Central memory CD8-positive, alpha-beta T cell (primary cell): ENCODE results near the gene NCEH1.
"Not testable (repeated sequence)": the region's sequence is repeated elsewhere in the genome, so short reads cannot be mapped to it uniquely, and the experiment has no call there.

Experiments used
- ATAC-seq: fragments of 150-1000 bp; cut with Tn5 transposase; replicated peaks from 2 replicates; pipeline ENCODE4 v1.10.0; 2022; ENCODE audit warnings: mild to moderate bottlenecking, moderate FRiP score, moderate number of reproducible peaks; ENCODE audit not compliant: poor library complexity, severe bottlenecking; ENCODE audit errors: extremely low read depth
- DNase-seq, 2 donors: peaks; one replicate each; pipeline ENCODE4 v3.0.0; 2021; ENCODE audit warnings: low spot score in 2 of 2
- H3K27ac Mint-ChIP-seq: one replicate; pipeline ENCODE4 v1.8.0; 2022; ENCODE audit warnings: low read depth, mild to moderate bottlenecking, moderate library complexity, mixed read lengths
- H3K27me3 Mint-ChIP-seq: one replicate; pipeline ENCODE4 v1.8.0; 2022; ENCODE audit warnings: mixed read lengths
- H3K36me3 Mint-ChIP-seq: one replicate; pipeline ENCODE4 v1.8.0; 2022; ENCODE audit warnings: mild to moderate bottlenecking, moderate library complexity, mixed read lengths; ENCODE audit not compliant: insufficient read depth
- H3K4me1 Mint-ChIP-seq: one replicate; pipeline ENCODE4 v1.8.0; 2022; ENCODE audit warnings: mixed read lengths
- H3K4me3 Mint-ChIP-seq: one replicate; pipeline ENCODE4 v1.8.0; 2022; ENCODE audit warnings: mild to moderate bottlenecking, moderate library complexity, mixed read lengths
- H3K9me3 Mint-ChIP-seq: one replicate; pipeline ENCODE4 v1.8.0; 2022; ENCODE audit warnings: mixed read lengths

The NCEH1 gene, protein sequence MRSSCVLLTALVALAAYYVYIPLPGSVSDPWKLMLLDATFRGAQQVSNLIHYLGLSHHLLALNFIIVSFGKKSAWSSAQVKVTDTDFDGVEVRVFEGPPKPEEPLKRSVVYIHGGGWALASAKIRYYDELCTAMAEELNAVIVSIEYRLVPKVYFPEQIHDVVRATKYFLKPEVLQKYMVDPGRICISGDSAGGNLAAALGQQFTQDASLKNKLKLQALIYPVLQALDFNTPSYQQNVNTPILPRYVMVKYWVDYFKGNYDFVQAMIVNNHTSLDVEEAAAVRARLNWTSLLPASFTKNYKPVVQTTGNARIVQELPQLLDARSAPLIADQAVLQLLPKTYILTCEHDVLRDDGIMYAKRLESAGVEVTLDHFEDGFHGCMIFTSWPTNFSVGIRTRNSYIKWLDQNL

DNA sequence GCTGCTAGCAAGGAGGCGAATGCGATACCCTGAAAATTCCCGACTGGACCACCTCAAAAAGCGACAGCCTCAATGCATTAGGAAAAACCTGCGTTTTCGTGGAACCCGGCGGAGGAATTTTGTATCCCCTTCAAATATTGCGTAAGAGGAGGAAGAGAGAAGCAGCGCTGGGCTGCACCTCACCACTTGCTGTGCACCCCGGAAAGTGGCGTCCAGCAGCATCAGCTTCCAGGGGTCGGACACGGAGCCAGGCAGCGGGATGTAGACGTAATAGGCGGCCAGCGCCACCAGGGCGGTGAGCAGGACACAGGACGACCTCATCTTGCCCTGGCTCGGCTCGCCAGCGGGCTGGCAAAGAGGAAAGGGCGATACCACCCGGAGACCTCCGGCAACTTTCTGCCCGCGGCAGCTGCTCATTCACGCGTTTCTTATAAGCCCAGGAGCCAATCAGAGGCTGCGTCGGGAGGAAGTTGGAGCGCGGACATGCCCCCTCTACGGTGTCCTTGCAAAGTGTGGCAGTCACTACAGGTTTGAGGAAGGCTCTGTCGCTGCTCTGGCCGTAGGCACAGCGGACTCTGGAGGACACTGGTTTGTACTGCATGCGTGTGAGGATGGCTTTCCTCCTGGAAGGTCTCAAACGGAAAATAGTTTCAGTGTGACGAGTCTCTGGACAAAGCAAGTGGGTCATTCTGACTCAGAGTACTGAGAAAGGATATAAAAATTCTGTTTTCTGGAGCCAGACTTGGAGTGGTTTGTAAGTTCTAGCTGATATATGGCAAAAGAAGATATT lies at the start of gene NCEH1:
Gene NCEH1, minus strand, starts transcription at position 404 of the 790 bp plus-strand sequence. Its CDS starts 83 bp downstream, at position 321.
- H3K4me3 Mint-ChIP-seq: peak within 1 kb of the TSS; percentile 97
- ATAC-seq: peak; percentile 95
- H3K9me3 Mint-ChIP-seq: no peaks in the 10 kb centered on the region
- peak; percentile 29 to 44 for DNase-seq
- H3K27ac Mint-ChIP-seq: peak within 1 kb of the TSS; percentile 89
- H3K27me3 Mint-ChIP-seq: no peaks in the 10 kb centered on the region
- H3K36me3 Mint-ChIP-seq: peaks cover 7% of the 10 kb centered on the region
- H3K4me1 Mint-ChIP-seq: peaks cover 33% of the 10 kb centered on the region

DNA sequence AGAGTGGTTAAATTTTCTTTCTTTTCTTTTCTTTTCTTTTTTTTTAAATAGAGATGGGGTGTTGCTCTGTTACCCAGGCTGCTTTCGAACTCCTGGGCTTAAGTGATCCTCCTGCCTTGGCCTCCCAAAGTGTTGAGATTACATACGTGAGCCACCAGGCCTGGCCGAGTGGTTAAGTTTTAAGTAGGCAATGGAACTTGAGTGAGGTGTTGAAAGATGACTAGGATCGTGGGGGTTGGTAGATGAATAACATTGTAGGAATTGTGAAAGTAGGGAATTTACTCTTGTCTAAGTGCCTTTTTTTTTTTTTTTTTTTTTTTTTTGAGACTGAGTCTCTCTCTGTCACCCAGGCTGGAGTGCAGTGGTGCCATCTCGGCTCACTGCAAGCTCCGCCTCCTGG lies 49.5 kb upstream of the NCEH1 start:
- H3K4me1 Mint-ChIP-seq, H3K27ac Mint-ChIP-seq, DNase-seq, H3K4me3 Mint-ChIP-seq, ATAC-seq, H3K27me3 Mint-ChIP-seq, H3K9me3 Mint-ChIP-seq: not testable (repeated sequence)
- H3K36me3 Mint-ChIP-seq: peaks cover 11% of the 10 kb centered on the region

DNA sequence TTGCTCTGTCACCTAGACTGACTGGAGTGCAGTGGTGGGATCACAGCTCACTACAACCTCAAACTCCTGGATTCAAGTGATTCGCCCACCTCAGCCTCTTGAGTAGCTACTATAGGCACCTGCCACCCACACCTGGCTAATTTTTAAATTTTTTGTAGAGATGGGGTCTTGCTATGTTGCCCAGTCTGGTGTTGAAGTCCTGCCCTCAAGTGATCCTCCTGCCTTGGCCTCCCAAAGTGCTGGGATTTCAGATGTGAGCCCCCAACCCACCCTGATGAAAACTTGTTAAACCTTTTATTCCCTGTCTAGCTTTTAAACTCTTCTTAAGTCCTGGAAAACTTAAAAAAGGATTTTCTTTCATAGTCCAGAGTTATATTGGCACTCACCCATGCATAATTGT lies 42.3 kb upstream of the NCEH1 start:
- DNase-seq (no peak), ATAC-seq (no peak)
- peaks cover 9% of the 10 kb centered on the region for H3K36me3 Mint-ChIP-seq
- peaks cover 25% of the 10 kb centered on the region for H3K4me1 Mint-ChIP-seq
- H3K4me3 Mint-ChIP-seq: no peak overlapping the region
- H3K27ac Mint-ChIP-seq: no peak overlapping the region
- H3K9me3 Mint-ChIP-seq: no peaks in the 10 kb centered on the region
- no peaks in the 10 kb centered on the region for H3K27me3 Mint-ChIP-seq

DNA sequence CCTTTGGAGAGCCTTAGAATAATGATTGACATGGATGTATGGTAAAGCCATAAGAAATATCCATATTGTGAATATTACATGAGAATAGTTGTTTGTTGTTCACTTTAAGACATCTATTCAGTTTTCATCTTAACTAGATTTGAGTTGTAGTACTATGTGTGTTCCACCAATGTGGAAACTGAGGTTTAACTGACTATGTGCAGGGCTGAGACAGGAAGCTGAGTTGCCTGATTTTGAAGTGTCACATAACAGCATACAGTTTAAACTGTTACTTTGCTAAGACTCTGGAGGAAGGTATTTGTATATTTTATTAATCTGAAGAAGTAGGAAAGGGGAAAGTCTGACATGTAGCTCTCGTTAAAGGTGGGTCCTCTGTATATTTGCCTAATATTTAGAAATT lies 41.8 kb upstream of the NCEH1 start:
- Mint-ChIP-seq H3K4me1 (peaks cover 25% of the 10 kb centered on the region), H3K4me3 (peak overlapping the region; percentile 86), H3K27me3 (no peaks in the 10 kb centered on the region), H3K27ac (no peak overlapping the region), H3K36me3 (peaks cover 9% of the 10 kb centered on the region), H3K9me3 (no peaks in the 10 kb centered on the region)
- ATAC-seq: no peak
- DNase-seq: no peak

DNA sequence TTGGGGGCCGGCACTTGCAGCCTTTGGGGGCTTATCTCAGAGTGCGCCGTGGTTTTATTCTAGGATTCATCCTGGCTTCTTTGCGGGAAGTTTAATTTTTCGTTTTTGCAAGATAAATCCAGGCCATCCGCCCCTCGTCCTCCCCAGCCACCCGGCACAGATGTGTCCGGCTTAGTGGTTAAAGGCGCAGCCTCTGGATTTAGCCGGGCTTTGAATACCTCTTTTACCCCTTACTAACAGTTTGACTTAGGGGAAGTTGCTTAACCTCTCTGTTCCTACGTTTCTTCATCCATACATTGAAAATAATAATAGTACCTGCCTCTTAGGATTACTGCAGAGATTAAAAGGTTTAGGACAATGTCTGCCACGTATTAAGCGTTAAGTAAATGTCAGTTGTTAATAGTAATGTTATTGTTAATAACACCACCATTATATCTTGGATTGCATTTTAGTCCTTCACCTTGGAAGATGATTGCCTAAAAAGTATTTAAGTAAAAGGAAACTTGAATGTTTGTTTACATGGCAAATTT lies 40.4 kb upstream of the NCEH1 start:
- no peak for DNase-seq
- no peak for ATAC-seq
- peaks cover 9% of the 10 kb centered on the region for H3K36me3 Mint-ChIP-seq
- no peaks in the 10 kb centered on the region for H3K9me3 Mint-ChIP-seq
- H3K27me3 Mint-ChIP-seq: no peaks in the 10 kb centered on the region
- no peak overlapping the region for H3K27ac Mint-ChIP-seq
- H3K4me3 Mint-ChIP-seq: peak overlapping the region; percentile 86
- peaks cover 25% of the 10 kb centered on the region for H3K4me1 Mint-ChIP-seq

DNA sequence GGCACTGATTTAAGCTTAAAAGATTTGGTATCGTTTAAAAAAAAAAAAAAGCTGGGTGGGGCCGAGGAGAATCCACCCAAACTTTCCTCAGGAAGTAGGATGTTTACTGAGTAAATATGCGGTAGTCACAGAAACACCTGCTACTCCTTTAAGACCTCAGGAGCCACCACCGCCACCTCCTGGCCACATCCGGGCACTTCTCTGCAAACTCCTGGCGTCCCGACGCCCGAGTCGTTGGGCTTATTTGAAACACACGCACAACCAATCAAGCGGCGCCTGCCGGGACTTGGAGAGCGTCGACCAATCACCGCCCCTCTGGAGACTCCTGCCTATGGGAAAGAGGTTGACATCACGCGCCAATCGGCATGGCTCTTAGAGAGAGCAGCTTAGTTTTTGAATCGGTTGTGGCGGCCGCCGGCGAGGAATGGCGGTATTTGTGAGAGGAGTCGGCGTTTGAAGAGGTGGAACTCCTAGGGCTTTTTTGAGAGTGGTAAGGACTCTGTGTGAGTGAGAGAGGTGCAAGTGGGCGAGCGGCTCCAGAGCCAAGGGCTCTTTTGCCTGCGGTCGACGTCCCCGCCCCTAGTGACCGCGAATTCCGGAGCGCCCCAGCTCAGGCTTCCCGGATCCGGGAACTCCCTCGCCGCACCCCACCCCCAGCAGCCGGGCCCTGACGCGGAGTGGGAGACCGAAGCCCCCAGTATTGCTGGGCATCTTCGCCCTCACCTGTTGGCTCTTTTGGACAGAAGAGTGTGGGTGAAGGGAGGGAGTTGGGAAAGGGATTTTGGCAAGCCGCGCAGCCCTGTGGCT lies 39.7 kb upstream of the NCEH1 start, which contains the start of gene ECT2:
Gene ECT2, plus strand, starts transcription at position 359 of the 807 bp plus-strand sequence. CDS start 3,805 bp downstream, outside the sequence.
- H3K4me3 Mint-ChIP-seq: peak within 1 kb of the TSS; percentile 86
- DNase-seq (peak; percentile 95), ATAC-seq (peak; percentile 99)
- no peaks in the 10 kb centered on the region for H3K27me3 Mint-ChIP-seq
- H3K9me3 Mint-ChIP-seq: no peaks in the 10 kb centered on the region
- peaks cover 25% of the 10 kb centered on the region for H3K4me1 Mint-ChIP-seq
- H3K27ac Mint-ChIP-seq: peak within 1 kb of the TSS; percentile 84
- H3K36me3 Mint-ChIP-seq: peaks cover 9% of the 10 kb centered on the region

DNA sequence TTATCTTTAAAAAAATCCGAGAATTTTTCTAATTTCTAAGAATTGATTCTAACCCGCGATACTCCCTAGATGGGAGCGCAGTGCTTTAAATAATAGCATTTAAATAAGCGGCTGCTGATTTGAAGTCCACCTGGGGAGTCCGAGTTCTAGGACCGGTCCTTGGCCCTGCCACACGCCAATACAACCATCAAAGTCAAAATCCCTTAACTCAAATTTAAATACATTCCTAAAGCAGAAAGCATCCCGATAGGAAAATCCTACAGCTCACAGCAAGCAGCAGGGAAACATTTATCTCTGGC lies 39.2 kb upstream of the NCEH1 start:
- ATAC-seq (no peak), DNase-seq (no peak)
- H3K9me3 Mint-ChIP-seq: no peaks in the 10 kb centered on the region
- peaks cover 9% of the 10 kb centered on the region for H3K36me3 Mint-ChIP-seq
- H3K27me3 Mint-ChIP-seq: no peaks in the 10 kb centered on the region
- H3K4me1 Mint-ChIP-seq: peaks cover 25% of the 10 kb centered on the region
- H3K27ac Mint-ChIP-seq: peak overlapping the region; percentile 84
- peak overlapping the region; percentile 86 for H3K4me3 Mint-ChIP-seq

DNA sequence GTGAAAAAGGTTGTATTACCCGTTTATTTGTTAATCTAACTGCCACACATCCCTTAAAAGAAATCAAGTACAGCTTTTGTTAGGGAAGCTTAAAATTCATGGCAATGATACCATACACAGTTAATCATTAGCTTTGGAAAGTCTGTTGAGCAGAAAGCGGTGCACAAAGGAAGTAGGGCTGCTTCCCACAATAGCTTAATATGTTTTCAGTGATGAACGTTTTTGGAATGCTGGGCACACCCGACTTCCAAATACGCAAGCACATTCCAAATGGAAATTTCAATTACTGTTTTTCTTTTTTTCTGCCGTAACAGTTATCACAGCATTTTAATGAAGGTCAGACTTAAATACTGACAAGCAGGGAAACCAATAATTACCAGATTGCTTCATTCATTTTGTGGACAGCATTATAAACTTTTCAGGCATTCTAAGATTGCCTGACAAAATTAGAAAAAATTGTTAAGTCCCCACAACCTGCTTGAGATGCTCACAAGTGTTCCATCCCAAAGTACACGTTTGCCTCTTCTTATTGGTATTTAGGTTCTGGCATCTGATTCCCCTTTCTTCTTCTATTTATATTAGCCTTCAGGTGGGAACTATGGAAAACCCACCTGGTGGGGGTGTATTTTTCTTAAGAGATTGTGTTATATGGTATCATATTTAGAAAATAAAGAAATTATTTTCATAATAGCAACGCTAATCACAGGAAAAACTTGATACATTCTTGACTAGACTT lies 38.5 kb upstream of the NCEH1 start:
- H3K36me3 Mint-ChIP-seq: peaks cover 9% of the 10 kb centered on the region
- H3K4me3 Mint-ChIP-seq: no peak overlapping the region
- no peak for DNase-seq
- no peaks in the 10 kb centered on the region for H3K27me3 Mint-ChIP-seq
- no peaks in the 10 kb centered on the region for H3K9me3 Mint-ChIP-seq
- peaks cover 25% of the 10 kb centered on the region for H3K4me1 Mint-ChIP-seq
- ATAC-seq: no peak
- H3K27ac Mint-ChIP-seq: no peak overlapping the region

DNA sequence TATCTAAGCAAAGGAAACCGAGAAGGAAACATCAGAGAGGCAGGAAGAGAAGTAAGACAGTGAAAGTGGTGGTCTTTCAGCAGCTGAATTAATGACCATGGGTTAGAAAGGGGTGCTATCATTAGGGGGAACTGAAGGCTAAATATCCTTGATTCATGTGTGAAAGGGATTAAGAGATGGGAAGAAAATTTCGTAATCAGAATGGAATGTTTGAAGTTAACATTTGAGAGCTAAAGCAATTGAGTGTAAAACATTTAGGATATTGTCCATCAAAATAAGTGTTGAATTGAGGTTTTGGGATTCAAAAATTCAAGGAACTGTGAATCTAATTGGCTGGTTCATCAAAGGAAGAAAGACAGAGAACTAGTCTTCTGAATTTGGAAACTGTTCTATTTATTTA lies 35.6 kb upstream of the NCEH1 start:
- Mint-ChIP-seq H3K27me3 (no peaks in the 10 kb centered on the region), H3K27ac (no peak overlapping the region), H3K4me1 (peaks cover 10% of the 10 kb centered on the region), H3K9me3 (no peaks in the 10 kb centered on the region), H3K4me3 (no peak overlapping the region), H3K36me3 (peaks cover 8% of the 10 kb centered on the region)
- ATAC-seq: no peak
- DNase-seq: no peak

DNA sequence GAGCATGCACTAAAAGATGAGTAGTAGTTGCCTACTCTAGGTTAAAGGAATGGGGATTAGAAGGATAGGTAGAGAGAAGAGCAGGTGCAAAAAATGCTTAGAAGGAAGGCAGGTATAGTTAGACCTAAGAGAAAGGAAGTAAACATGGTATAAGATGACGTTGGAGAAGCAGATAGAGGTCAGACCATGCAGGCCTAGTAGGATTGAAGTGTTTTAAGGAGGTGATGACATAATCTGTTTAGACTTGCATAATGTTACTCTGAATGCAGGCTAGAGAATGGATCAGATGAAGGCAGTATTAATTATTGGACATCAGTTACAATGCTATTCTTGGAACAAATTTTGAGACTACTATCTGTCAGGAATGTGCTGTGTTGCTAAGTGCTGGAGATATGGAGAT lies 28.6 kb upstream of the NCEH1 start:
- H3K27me3 Mint-ChIP-seq: no peaks in the 10 kb centered on the region
- ATAC-seq (no peak), DNase-seq (no peak)
- H3K9me3 Mint-ChIP-seq: no peaks in the 10 kb centered on the region
- no peak overlapping the region for H3K4me3 Mint-ChIP-seq
- no peaks in the 10 kb centered on the region for H3K4me1 Mint-ChIP-seq
- no peaks in the 10 kb centered on the region for H3K36me3 Mint-ChIP-seq
- no peak overlapping the region for H3K27ac Mint-ChIP-seq

DNA sequence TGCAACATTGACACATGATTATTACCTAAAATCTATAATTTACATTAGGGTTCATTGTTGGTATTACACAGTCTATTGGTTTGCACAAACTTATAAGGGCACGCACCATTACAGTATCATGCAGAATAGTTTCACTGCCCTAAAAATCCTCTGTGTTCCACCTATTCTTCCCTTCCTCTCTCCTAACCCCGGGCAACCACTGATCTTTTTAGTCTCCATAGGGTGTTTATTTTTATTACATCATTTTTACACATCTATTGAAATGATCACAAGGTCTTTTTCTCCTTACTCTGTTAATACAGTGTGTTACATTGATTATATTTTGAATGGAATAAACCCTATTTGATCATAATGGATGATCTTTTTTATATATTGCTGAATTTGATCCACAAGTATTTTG lies 24.1 kb upstream of the NCEH1 start:
- H3K27me3 Mint-ChIP-seq: no peaks in the 10 kb centered on the region
- peaks cover 2% of the 10 kb centered on the region for H3K36me3 Mint-ChIP-seq
- ATAC-seq (no peak), DNase-seq (no peak)
- H3K27ac Mint-ChIP-seq: no peak overlapping the region
- H3K4me3 Mint-ChIP-seq: no peak overlapping the region
- H3K4me1 Mint-ChIP-seq: no peaks in the 10 kb centered on the region
- no peaks in the 10 kb centered on the region for H3K9me3 Mint-ChIP-seq

DNA sequence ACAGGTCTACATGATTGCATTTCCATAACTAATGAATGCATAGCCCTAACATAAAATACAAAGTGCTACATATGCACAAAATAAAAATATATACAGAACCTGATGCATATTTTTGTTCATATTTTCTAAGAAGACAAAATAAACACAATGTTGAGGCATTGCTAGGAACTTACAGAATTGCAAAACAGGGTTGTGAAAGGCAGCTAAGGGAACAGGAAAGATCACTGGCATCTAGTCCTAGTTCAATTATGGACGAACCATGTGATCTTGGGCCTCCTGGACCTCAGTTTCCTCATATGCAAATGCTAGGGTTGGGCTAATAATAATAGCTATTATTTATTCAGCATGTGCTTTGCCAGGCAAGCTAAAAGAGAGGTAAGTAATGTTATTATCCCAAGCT lies 15.5 kb upstream of the NCEH1 start:
- no peak for DNase-seq
- no peaks in the 10 kb centered on the region for H3K4me1 Mint-ChIP-seq

More for the DNA sequence above, 15.5 kb upstream of the NCEH1 start:
- ATAC-seq: no peak
- H3K27ac Mint-ChIP-seq: no peak overlapping the region
- H3K27me3 Mint-ChIP-seq: peaks cover 19% of the 10 kb centered on the region
- peaks cover 2% of the 10 kb centered on the region for H3K36me3 Mint-ChIP-seq
- no peak overlapping the region for H3K4me3 Mint-ChIP-seq
- H3K9me3 Mint-ChIP-seq: no peaks in the 10 kb centered on the region
